GM18526 (cell line): Measurements from ENCODE around the gene FUT8.

Experiments used
- POLR2A ChIP-seq: IDR thresholded peaks from 3 replicates; pipeline ENCODE4 v1.6.1; 2011; ENCODE audit not compliant: insufficient read length; ENCODE audit errors: extremely low read depth

The FUT8 gene

GRCh38 chr14:65632487-65632886 is 220.0 kb downstream of the FUT8 start:
- TF ChIP-seq POLR2A = no peak

- TF ChIP-seq POLR2A = no peak
Observed at GRCh38 chr14:65637780-65638179, 225.2 kb downstream of the FUT8 start.

GRCh38 chr14:65639216-65639615 is 226.7 kb downstream of the FUT8 start:
- TF ChIP-seq POLR2A = no peak

GRCh38 chr14:65650826-65651225 is 238.3 kb downstream of the FUT8 start:
- TF ChIP-seq POLR2A = no peak

- no peak for TF ChIP-seq POLR2A
Observed at GRCh38 chr14:65656554-65656953, 244.0 kb downstream of the FUT8 start.

GRCh38 chr14:65658202-65658601 is 245.7 kb downstream of the FUT8 start:
- no peak for TF ChIP-seq POLR2A

GRCh38 chr14:65661865-65662264 is 249.3 kb downstream of the FUT8 start:
- TF ChIP-seq POLR2A = no peak

- no peak for TF ChIP-seq POLR2A
Observed at GRCh38 chr14:65664436-65664835, 251.9 kb downstream of the FUT8 start.

- no peak for TF ChIP-seq POLR2A
Observed at GRCh38 chr14:65676361-65677014, 264.0 kb downstream of the FUT8 start.

- TF ChIP-seq POLR2A = no peak
Observed at GRCh38 chr14:65685572-65685971, 273.0 kb downstream of the FUT8 start.

GRCh38 chr14:65686761-65687160 is 274.2 kb downstream of the FUT8 start:
- TF ChIP-seq POLR2A = no peak

- TF ChIP-seq POLR2A = no peak
Observed at GRCh38 chr14:65689070-65689469, 276.5 kb downstream of the FUT8 start.

- TF ChIP-seq POLR2A = no peak
Observed at GRCh38 chr14:65696801-65697200, 284.3 kb downstream of the FUT8 start.

- TF ChIP-seq POLR2A = no peak
Observed at GRCh38 chr14:65703521-65703920, 291.0 kb downstream of the FUT8 start.

GRCh38 chr14:65703996-65704395 is 291.5 kb downstream of the FUT8 start:
- TF ChIP-seq POLR2A = no peak

- no peak for TF ChIP-seq POLR2A
Observed at GRCh38 chr14:65704437-65704836, 291.9 kb downstream of the FUT8 start.

GRCh38 chr14:65704850-65705249 is 292.3 kb downstream of the FUT8 start:
- no peak for TF ChIP-seq POLR2A
